Esophagus muscularis mucosa (tissue), 4 donors: Measurements from ENCODE around the gene PATE1. TPM values are rescaled to one million over a fixed set of nuclear protein-coding genes. Genes with fewer than 3 reads are reported as not detected.

ENCODE experiments used
- DNase-seq: peaks from one replicate; pipeline ENCODE4 v3.0.0-alpha.2; 2017; ENCODE audit errors: extremely low spot score
- H3K27ac ChIP-seq, 4 donors: fragments of 200-600 bp; sonication (generic); replicated peaks in 1 of 4; 1 replicate in 3 of 4; 2 replicates in 1 of 4; pipeline ENCODE4 v1.5.1; 2016 to 2019; ENCODE audit warnings: mild to moderate bottlenecking in 1 of 4
- H3K27me3 ChIP-seq, 4 donors: fragments of 200-600 bp; sonication (generic); one replicate each; pipeline versions ENCODE4 v1.5.1 to v1.6.0; 2016 to 2019
- H3K36me3 ChIP-seq, 4 donors: fragments of 200-600 bp; sonication (generic); one replicate each; pipeline ENCODE4 v1.5.1; 2016 to 2019
- H3K4me1 ChIP-seq, 4 donors: fragments of 200-600 bp; sonication (generic); one replicate each; pipeline ENCODE4 v1.5.1; 2016 to 2019
- H3K4me3 ChIP-seq, 4 donors: fragments of 200-600 bp; sonication (generic); 1 replicate in 2 of 4; 2 replicates in 2 of 4; pipeline ENCODE4 v1.5.1; 2016 to 2019; ENCODE audit warnings: mild to moderate bottlenecking in 4 of 4, moderate library complexity in 1 of 4
- H3K9me3 ChIP-seq, 4 donors: fragments of 200-600 bp; sonication (generic); 1 replicate in 3 of 4; 2 replicates in 1 of 4; pipeline ENCODE4 v1.5.1; 2016 to 2019
- EP300 ChIP-seq: sonication (generic); formaldehyde crosslinking; IDR thresholded peaks from one replicate; pipeline ENCODE4 v1.6.1; 2017; ENCODE audit warnings: antibody characterized with exemption
- POLR2A ChIP-seq: fragments of 450-650 bp; IDR thresholded peaks from one replicate; pipeline ENCODE4 v1.6.1; 2017; ENCODE audit warnings: antibody characterized with exemption, moderate library complexity, mild to moderate bottlenecking, low read depth
- POLR2AphosphoS5 ChIP-seq, 2 donors: sonication (generic); formaldehyde crosslinking; IDR thresholded peaks; one replicate each; pipeline ENCODE4 v1.6.1; 2017; ENCODE audit warnings: antibody characterized with exemption in 2 of 2
- WGBS: methylation state at CpG from one replicate; pipeline ENCODE4 v1.1.5; 2018; 5-methylcytosine and 5-hydroxymethylcytosine counted together
- intact Hi-C: fragments of 100-400 bp; cut with DNase I; formaldehyde crosslinking; loops from one replicate; pipeline ENCODE4 v1.15.1; 2023
- total RNA-seq, 4 donors: library from RNA; depleted of rRNA; stranded (reverse); fragments of >200 nt; gene quantifications; one replicate each; pipeline versions ENCODE4 v1.1.0 to v1.2.1, GENCODE V29; 2016
- TF ChIP-seq, protein P1 (sequence below), 3 experiments: fragments of 200-600 bp in 2 of 3; fragments of 450-650 bp in 1 of 3; sonication (generic) in 2 of 3; IDR thresholded peaks; one replicate each; pipeline ENCODE4 v1.5.1; 2017 to 2019; ENCODE audit warnings: antibody characterized with exemption in 3 of 3, mild to moderate bottlenecking in 2 of 3, moderate library complexity in 1 of 3

The PATE1 gene
- total RNA-seq, 4 donors from 2014 or later, result not detected

DNA sequence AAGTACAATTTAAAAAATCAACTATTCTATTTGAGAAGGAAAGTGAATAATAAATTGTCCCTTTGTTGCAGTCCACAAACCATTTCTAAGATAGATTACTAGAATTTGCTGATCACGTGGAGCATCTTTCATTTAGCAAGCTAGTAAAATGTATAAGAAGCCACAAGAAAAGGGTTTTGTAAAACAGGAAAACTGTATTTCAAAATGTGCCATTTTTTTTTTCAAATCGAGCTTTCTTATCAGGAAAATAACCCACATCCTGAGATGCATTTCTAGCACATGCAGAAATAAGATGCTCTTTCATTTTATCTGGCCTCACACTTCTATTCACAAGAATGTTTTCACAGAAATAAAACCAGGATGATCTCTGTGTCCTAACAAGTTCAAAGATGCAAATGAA is 38.6 kb downstream of the PATE1 start:
- H3K27me3 ChIP-seq, result no peaks in the 10 kb centered on the region
- DNase-seq, result no peak
- no peak overlapping the region for H3K4me3 ChIP-seq
- no peak overlapping the region for H3K27ac ChIP-seq
- H3K36me3 ChIP-seq, result no peaks in the 10 kb centered on the region
- 62% methylated on average over 2 of the region's 2 CpGs for WGBS
- intact Hi-C loops, result no loop called here
- TF ChIP-seq EP300 (no peak), POLR2A (no peak), POLR2AphosphoS5 (IDR thresholded peaks at IDR 0.05) (no peak)
- TF ChIP-seq, protein P1, sequence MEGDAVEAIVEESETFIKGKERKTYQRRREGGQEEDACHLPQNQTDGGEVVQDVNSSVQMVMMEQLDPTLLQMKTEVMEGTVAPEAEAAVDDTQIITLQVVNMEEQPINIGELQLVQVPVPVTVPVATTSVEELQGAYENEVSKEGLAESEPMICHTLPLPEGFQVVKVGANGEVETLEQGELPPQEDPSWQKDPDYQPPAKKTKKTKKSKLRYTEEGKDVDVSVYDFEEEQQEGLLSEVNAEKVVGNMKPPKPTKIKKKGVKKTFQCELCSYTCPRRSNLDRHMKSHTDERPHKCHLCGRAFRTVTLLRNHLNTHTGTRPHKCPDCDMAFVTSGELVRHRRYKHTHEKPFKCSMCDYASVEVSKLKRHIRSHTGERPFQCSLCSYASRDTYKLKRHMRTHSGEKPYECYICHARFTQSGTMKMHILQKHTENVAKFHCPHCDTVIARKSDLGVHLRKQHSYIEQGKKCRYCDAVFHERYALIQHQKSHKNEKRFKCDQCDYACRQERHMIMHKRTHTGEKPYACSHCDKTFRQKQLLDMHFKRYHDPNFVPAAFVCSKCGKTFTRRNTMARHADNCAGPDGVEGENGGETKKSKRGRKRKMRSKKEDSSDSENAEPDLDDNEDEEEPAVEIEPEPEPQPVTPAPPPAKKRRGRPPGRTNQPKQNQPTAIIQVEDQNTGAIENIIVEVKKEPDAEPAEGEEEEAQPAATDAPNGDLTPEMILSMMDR (IDR thresholded peaks at IDR 0.05), result no peak
- no peaks in the 10 kb centered on the region for H3K4me1 ChIP-seq
- H3K9me3 ChIP-seq, result no peaks in the 10 kb centered on the region

DNA sequence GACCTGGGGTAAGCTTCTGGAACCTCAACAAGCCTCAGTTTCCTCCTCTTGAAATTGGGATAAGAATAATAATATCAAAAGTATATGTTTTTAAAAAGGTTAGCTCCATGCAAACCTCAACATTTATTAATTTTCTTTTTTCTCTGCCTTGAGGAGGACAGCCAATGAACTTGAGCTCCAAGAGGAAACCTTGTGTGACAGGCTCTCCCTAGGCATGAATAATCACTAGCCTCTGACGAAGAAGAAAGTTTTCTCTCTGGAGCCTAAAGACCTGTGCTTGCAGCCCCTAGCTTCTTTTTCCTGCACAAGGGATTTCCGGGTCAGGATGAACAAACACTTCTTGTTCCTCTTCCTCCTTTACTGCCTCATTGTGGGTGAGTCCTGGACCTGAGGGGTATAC is 41.7 kb downstream of the PATE1 start, which contains the start of gene PATE3:
PATE3 (plus strand) TSS at position 301 of the 400 bp plus-strand sequence; CDS start at position 326, 25 bp downstream.
- intact Hi-C loops, result no loop called here
- Histone ChIP-seq H3K4me3 (no peak within 1 kb of the TSS), H3K9me3 (peaks cover 0 to 15% (median 6%) of the 10 kb centered on the region in 4 donors), H3K27me3 (no peaks in the 10 kb centered on the region), H3K4me1 (no peaks in the 10 kb centered on the region), H3K36me3 (no peaks in the 10 kb centered on the region), H3K27ac (no peak within 1 kb of the TSS)
- 57% methylated on average over 2 of the region's 2 CpGs for WGBS
- no peak for TF ChIP-seq EP300
- TF ChIP-seq, protein P1 (IDR thresholded peaks at IDR 0.05), result no peak
- no peak for TF ChIP-seq POLR2AphosphoS5 (IDR thresholded peaks at IDR 0.05)
- no peak for TF ChIP-seq POLR2A
- DNase-seq, result no peak

DNA sequence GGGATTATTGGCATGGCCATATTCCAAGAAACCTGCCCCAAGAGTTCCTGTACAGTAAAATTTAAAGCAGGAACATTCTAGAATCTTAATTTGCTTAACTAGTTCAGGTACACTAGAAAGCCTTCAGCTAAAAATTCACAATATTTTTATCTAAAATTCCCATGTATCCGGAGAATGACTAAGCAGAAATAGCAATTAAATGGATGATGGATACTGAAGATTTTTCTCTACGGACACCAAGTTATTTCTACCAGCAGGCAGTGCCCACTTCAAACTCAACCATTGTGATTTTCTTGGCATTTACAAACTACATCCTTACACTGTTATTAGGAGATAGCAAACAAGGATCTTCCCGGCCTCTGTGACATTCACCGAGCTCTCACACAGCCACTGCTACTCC is 44.7 kb downstream of the PATE1 start:
- DNase-seq, result no peak
- H3K27ac ChIP-seq, result no peak overlapping the region
- WGBS, result 94% methylated on average over 4 of the region's 4 CpGs
- H3K4me1 ChIP-seq, result no peaks in the 10 kb centered on the region
- intact Hi-C loops, result no loop called here
- no peak for TF ChIP-seq POLR2A
- TF ChIP-seq EP300, result no peak
- H3K4me3 ChIP-seq, result no peak overlapping the region
- H3K9me3 ChIP-seq, result peaks cover 0 to 26% (median 18%) of the 10 kb centered on the region in 4 donors
- no peaks in the 10 kb centered on the region for H3K27me3 ChIP-seq
- H3K36me3 ChIP-seq, result no peaks in the 10 kb centered on the region

DNA sequence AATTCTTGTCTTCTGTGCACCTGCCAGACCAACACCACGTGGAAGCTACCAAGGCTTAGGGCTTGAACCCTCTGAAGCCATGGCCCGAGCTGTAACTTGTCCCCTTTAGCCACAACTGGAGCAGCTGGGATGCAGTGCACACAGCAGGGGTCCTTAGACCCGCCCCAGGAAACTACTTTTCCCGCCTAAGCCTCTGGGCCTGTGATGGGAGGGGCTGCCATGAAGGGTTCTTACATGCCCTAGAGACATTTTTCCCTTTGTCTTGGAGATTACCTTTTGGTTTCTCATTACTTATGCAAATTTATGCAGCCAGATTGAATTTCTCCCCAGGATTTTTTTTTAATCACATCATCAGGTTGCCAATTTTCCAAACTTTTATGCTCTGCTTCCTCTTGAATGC is 51.6 kb downstream of the PATE1 start:
- H3K4me3 ChIP-seq, result no peak overlapping the region
- no peak for DNase-seq
- TF ChIP-seq EP300 (no peak), POLR2A (no peak), POLR2AphosphoS5 (IDR thresholded peaks at IDR 0.05) (no peak)
- TF ChIP-seq, protein P1 (IDR thresholded peaks at IDR 0.05), result no peak
- H3K27me3 ChIP-seq, result no peaks in the 10 kb centered on the region
- H3K9me3 ChIP-seq, result peaks cover 0 to 46% (median 43%) of the 10 kb centered on the region in 4 donors
- H3K27ac ChIP-seq, result no peak overlapping the region
- intact Hi-C loops, result no loop called here
- no peaks in the 10 kb centered on the region for H3K4me1 ChIP-seq
- H3K36me3 ChIP-seq, result no peaks in the 10 kb centered on the region
- 33% methylated on average over 4 of the region's 4 CpGs for WGBS

Other genes starting within 250 kb of the PATE1 start
- gene EI24, start 176.8 kb upstream of the PATE1 start, total RNA-seq, result 10 to 100 TPM; 65.4 to 81.3 (median 75.0) TPM
- gene STT3A, start 153.4 kb upstream of the PATE1 start, total RNA-seq, result 10 to 100 TPM; 31.6 to 65.4 (median 52.8) TPM
- 1 to 10 TPM; 1.9 to 4.2 (median 2.5) TPM for gene CHEK1, start 121.1 kb upstream of the PATE1 start, total RNA-seq
- gene ACRV1, start 65.4 kb upstream of the PATE1 start, total RNA-seq, result not detected
- not detected for gene PATE2, start 32.5 kb downstream of the PATE1 start, total RNA-seq
- gene PATE3, start 41.8 kb downstream of the PATE1 start, total RNA-seq, result not detected
- gene PATE4, start 87.0 kb downstream of the PATE1 start, total RNA-seq, result not detected
- 1 to 10 TPM; 2.8 to 6.9 (median 4.7) TPM for gene HYLS1, start 141.4 kb downstream of the PATE1 start, total RNA-seq
- 10 to 100 TPM in 1 of 4 donors, 1 to 10 TPM in 3; 7.1 to 20.2 (median 8.5) TPM for gene PUS3, start 156.9 kb downstream of the PATE1 start, total RNA-seq
- under 1 TPM in 2 of 4 donors, not detected in 2; 0.06 to 0.17 TPM for gene DDX25, start 158.2 kb downstream of the PATE1 start, total RNA-seq
- under 1 TPM in 3 of 4 donors, not detected in 1; 0.33 to 0.57 (median 0.39) TPM for gene VSIG10L2, start 199.8 kb downstream of the PATE1 start, total RNA-seq